HEK293T (cell line): ENCODE measurements around the gene PTPRQ.

Experiments
- ARNT ChIP-seq: fragments of 450-650 bp; IDR thresholded peaks from 2 replicates; pipeline ENCODE4 v1.6.1; 2017; ENCODE audit warnings: mild to moderate bottlenecking
- BHLHE40 ChIP-seq: fragments of 450-650 bp; IDR thresholded peaks from 2 replicates; pipeline ENCODE4 v1.6.1; 2016; ENCODE audit warnings: mild to moderate bottlenecking, moderate library complexity, borderline replicate concordance
- CTBP1 ChIP-seq: fragments of 450-650 bp; IDR thresholded peaks from 2 replicates; pipeline ENCODE4 v1.6.1; 2016; ENCODE audit warnings: borderline replicate concordance
- ELF4 ChIP-seq: fragments of 450-650 bp; IDR thresholded peaks from 2 replicates; pipeline ENCODE4 v1.6.1; 2017; ENCODE audit warnings: antibody characterized with exemption
- FOXA1 ChIP-seq: fragments of 450-650 bp; IDR thresholded peaks from 2 replicates; pipeline ENCODE4 v1.6.1; 2016; ENCODE audit warnings: mild to moderate bottlenecking
- FOXK2 ChIP-seq: fragments of 450-650 bp; IDR thresholded peaks from 2 replicates; pipeline ENCODE4 v1.6.1; 2016; ENCODE audit warnings: mild to moderate bottlenecking
- FOXM1 ChIP-seq: fragments of 450-650 bp; IDR thresholded peaks from 2 replicates; pipeline ENCODE4 v1.6.1; 2017; ENCODE audit warnings: mild to moderate bottlenecking, borderline replicate concordance
- NFRKB ChIP-seq: fragments of 450-650 bp; IDR thresholded peaks from 2 replicates; pipeline ENCODE4 v1.6.1; 2016; ENCODE audit warnings: mild to moderate bottlenecking, moderate library complexity
- SP1 ChIP-seq: fragments of 450-650 bp; IDR thresholded peaks from 2 replicates; pipeline ENCODE4 v1.6.1; 2017
- SUZ12 ChIP-seq: fragments of 450-650 bp; IDR thresholded peaks from 2 replicates; pipeline ENCODE4 v1.6.1; 2016; ENCODE audit warnings: mild to moderate bottlenecking
- TARDBP ChIP-seq: fragments of 450-650 bp; IDR thresholded peaks from 2 replicates; pipeline ENCODE4 v1.6.1; 2016
- ZNF384 ChIP-seq: fragments of 450-650 bp; IDR thresholded peaks from 2 replicates; pipeline ENCODE4 v1.6.1; 2016

GRCh38 chr12:80625901-80626300, 181.9 kb downstream of the PTPRQ start:
- TF ChIP-seq ELF4: no peak
- TF ChIP-seq CTBP1: no peak
- TF ChIP-seq FOXA1: no peak
- TF ChIP-seq SUZ12: no peak
- no peak for TF ChIP-seq NFRKB
- no peak for TF ChIP-seq ZNF384
- no peak for TF ChIP-seq FOXM1
- TF ChIP-seq BHLHE40: no peak
- TF ChIP-seq SP1: no peak
- TF ChIP-seq FOXK2: no peak
- no peak for TF ChIP-seq ARNT
- TF ChIP-seq TARDBP: no peak
